Glutamatergic neuron (in vitro differentiated cells): Measurements from ENCODE around the gene GAA. TPM values are rescaled to one million over a fixed set of nuclear protein-coding genes. Genes with fewer than 3 reads are reported as not detected.

ENCODE experiments used
- DNase-seq: peaks from one replicate; pipeline ENCODE4 v3.0.0; 2022
- H3K27ac Mint-ChIP-seq: one replicate; pipeline ENCODE4 v1.8.0; 2020; ENCODE audit warnings: mild to moderate bottlenecking, mixed read lengths, inconsistent platforms; ENCODE audit not compliant: unreplicated experiment
- H3K27me3 Mint-ChIP-seq: one replicate; pipeline ENCODE4 v1.8.0; 2020; ENCODE audit warnings: mild to moderate bottlenecking, moderate library complexity, mixed read lengths, inconsistent platforms; ENCODE audit not compliant: unreplicated experiment
- H3K36me3 Mint-ChIP-seq: one replicate; pipeline ENCODE4 v1.8.0; 2020; ENCODE audit warnings: mild to moderate bottlenecking, mixed read lengths, inconsistent platforms; ENCODE audit not compliant: unreplicated experiment
- H3K4me1 Mint-ChIP-seq: one replicate; pipeline ENCODE4 v1.8.0; 2020; ENCODE audit warnings: mild to moderate bottlenecking, low read depth, mixed read lengths, inconsistent platforms; ENCODE audit not compliant: unreplicated experiment
- H3K4me3 Mint-ChIP-seq: one replicate; pipeline ENCODE4 v1.8.0; 2020; ENCODE audit warnings: mild to moderate bottlenecking, mixed read lengths, inconsistent platforms; ENCODE audit not compliant: unreplicated experiment
- H3K9me3 Mint-ChIP-seq: one replicate; pipeline ENCODE4 v1.8.0; 2020; ENCODE audit warnings: mild to moderate bottlenecking, moderate library complexity, mixed read lengths, inconsistent platforms; ENCODE audit not compliant: unreplicated experiment
- microRNA-seq: library from miRNA; unstranded; fragments of <30 nt; microRNA quantifications from one replicate; pipeline ENCODE4, GENCODE V29; 2020; ENCODE audit not compliant: unreplicated experiment
- total RNA-seq: library from RNA; stranded (reverse); fragmentation: NEBNext Ultra II Directional; extraction: Animal tissue kit (Norgen Biotek cat#: 25700); gene quantifications from one replicate; pipeline ENCODE4 v1.2.1, GENCODE V29; 2021; ENCODE audit not compliant: unreplicated experiment
- TF ChIP-seq, protein P1 (sequence below): fragments of 200-600 bp; sonication (generic); IDR thresholded peaks from one replicate; pipeline ENCODE4 v1.5.0; 2021; ENCODE audit not compliant: partially characterized antibody, unreplicated experiment

The GAA gene
- total RNA-seq, 1 donor from 2014 or later = 384 TPM

DNA sequence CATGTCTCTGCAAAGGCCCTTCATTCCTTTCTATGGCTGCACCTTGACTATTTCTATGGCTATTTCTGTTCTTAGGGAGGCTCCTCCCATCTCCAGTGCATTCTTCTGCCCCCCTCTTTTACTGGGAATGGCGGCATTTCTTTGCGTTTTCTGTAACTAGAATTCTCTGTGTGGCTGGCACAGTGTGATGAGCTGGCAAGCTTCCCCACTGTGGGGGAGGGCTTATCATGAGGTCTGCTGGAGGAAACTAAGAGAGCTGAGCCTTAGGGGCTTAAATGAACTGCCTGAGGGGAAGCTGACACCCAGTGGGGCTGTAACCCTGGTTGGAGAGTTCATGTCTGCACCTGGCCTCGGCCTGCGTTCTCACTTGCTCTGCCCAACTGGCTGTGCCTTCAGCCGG is 67.0 kb downstream of the GAA start:
- no peak for DNase-seq
- H3K27ac Mint-ChIP-seq = no peak overlapping the region
- H3K9me3 Mint-ChIP-seq = no peaks in the 10 kb centered on the region

DNA sequence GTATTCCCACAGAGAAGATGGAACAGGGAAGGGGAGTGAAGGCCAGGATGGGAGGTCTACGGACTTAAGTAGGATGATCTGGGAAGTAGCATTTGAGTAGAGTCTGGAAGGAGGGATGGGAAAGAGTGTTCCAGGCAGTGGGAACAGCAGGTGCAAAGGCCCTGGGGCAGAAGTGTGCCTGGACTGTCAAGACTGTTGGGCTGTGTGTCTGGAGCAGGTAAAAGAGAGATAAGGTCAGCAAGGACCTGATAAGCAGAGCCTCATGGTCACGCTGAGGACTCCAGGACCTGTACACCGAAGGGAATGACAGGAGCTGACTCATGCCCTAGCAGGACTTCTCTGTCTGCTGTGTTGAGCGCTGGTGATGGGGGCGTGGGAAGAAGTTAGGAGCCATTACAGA is 67.7 kb downstream of the GAA start:
- H3K36me3 Mint-ChIP-seq = peaks cover 7% of the 10 kb centered on the region
- no peak overlapping the region for H3K27ac Mint-ChIP-seq
- no peak overlapping the region for H3K4me3 Mint-ChIP-seq
- H3K4me1 Mint-ChIP-seq = peaks cover 2% of the 10 kb centered on the region
- TF ChIP-seq, protein P1, sequence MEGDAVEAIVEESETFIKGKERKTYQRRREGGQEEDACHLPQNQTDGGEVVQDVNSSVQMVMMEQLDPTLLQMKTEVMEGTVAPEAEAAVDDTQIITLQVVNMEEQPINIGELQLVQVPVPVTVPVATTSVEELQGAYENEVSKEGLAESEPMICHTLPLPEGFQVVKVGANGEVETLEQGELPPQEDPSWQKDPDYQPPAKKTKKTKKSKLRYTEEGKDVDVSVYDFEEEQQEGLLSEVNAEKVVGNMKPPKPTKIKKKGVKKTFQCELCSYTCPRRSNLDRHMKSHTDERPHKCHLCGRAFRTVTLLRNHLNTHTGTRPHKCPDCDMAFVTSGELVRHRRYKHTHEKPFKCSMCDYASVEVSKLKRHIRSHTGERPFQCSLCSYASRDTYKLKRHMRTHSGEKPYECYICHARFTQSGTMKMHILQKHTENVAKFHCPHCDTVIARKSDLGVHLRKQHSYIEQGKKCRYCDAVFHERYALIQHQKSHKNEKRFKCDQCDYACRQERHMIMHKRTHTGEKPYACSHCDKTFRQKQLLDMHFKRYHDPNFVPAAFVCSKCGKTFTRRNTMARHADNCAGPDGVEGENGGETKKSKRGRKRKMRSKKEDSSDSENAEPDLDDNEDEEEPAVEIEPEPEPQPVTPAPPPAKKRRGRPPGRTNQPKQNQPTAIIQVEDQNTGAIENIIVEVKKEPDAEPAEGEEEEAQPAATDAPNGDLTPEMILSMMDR = no peak
- DNase-seq = no peak
- no peaks in the 10 kb centered on the region for H3K9me3 Mint-ChIP-seq
- H3K27me3 Mint-ChIP-seq = peaks cover 7% of the 10 kb centered on the region

More for the DNA sequence above, 67.0 kb downstream of the GAA start:
- no peak overlapping the region for H3K4me3 Mint-ChIP-seq
- H3K4me1 Mint-ChIP-seq = peaks cover 2% of the 10 kb centered on the region
- TF ChIP-seq, protein P1 = no peak
- H3K36me3 Mint-ChIP-seq = peaks cover 7% of the 10 kb centered on the region
- peaks cover 7% of the 10 kb centered on the region for H3K27me3 Mint-ChIP-seq

Small RNA genes within 50 kb of the gene (microRNA-seq; reads per million reads assigned to microRNA genes)
- not detected for gene MIR1268B

Other genes with a start within 250 kb of the GAA start
- 197 TPM for gene TBC1D16, start 65.7 kb upstream of the GAA start, total RNA-seq
- 25.3 TPM for gene CCDC40, start 64.9 kb upstream of the GAA start, total RNA-seq
- 110 TPM for gene EIF4A3, start 45.5 kb downstream of the GAA start, total RNA-seq
- 1.1 TPM for gene CARD14, start 68.4 kb downstream of the GAA start, total RNA-seq
- 17.3 TPM for gene SGSH, start 118.8 kb downstream of the GAA start, total RNA-seq
- gene SLC26A11, start 118.8 kb downstream of the GAA start, total RNA-seq = 15.9 TPM
- 34.7 TPM for gene RNF213, start 159.3 kb downstream of the GAA start, total RNA-seq